NT2/D1 (cell line): ENCODE measurements around the gene TGFBR3.

Source experiments
- SUZ12 ChIP-seq: IDR thresholded peaks from 2 replicates; pipeline ENCODE4 v1.6.1; 2011; ENCODE audit not compliant: insufficient read length, insufficient read depth; ENCODE audit errors: extremely low read depth
- YY1 ChIP-seq: IDR thresholded peaks from 2 replicates; pipeline ENCODE4 v1.6.1; 2011; ENCODE audit not compliant: insufficient read length, insufficient read depth
- ZNF274 ChIP-seq: IDR thresholded peaks from 2 replicates; pipeline ENCODE4 v1.6.1; 2011; ENCODE audit warnings: mild to moderate bottlenecking, low read depth, low read length

DNA sequence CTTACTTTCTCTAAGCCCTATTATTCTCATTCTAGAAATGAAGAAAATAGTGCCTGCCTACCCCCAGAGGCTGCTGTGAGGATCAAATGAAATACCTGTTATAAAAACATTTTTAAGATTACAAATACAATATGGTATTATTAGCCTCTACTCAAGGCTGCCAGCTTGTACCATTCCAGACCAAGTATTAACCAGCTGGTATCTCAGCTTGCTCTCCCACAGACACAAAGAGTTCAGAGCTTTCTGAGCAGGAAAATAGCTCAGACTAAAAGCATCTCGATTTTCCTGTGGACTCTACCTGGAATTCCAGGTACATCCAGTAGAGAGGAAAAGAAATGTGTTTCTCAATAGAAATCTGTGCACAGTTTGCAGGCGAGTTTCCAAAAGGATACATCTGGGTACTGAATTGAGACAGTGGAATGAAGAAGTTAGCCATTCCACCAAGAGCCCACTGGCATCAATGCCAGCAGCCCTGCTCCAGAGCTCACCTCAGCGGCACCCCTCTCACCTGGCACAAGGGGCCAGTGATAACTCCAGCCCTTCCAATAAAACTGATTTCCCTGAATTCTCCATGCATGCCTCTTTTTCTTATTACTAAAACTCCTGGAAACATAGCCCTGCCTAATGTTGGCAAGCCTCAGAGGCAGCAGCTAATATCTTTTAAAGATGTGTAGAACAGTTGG is 31.0 kb downstream of the TGFBR3 start:
- TF ChIP-seq ZNF274 = no peak
- no peak for TF ChIP-seq YY1
- no peak for TF ChIP-seq SUZ12
